ENCODE results near the gene XYLT1.

Gene XYLT1

DNA sequence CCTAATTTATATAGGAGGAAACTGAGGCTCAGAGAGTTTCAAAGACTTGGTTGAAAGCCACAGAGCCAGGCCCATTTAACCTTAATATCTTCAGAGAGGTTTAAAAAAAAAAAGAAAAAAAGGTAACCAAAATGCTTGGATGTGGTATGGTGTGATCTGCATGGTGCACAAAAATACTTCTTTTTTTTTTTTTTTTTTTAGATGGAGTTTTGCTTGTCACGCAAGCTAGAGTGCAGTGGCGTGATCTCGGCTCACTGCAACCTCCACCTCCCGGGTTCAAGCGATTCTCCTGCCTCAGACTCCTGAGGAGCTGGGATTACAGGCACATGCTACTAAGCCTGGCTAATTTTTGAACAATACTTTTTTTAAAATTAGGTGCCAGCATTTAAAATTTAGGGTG is 101.8 kb downstream of the XYLT1 start:
- no peak for DNase-seq (ENCODE audit: low read depth, low spot score)
- no peak overlapping the region for H3K4me3 ChIP-seq (ENCODE audit: low read depth, low read length)
- in situ Hi-C loops (cut with HindIII; ENCODE audit: low sequenced_read_pairs): no loop called here
- TF ChIP-seq, protein P1, sequence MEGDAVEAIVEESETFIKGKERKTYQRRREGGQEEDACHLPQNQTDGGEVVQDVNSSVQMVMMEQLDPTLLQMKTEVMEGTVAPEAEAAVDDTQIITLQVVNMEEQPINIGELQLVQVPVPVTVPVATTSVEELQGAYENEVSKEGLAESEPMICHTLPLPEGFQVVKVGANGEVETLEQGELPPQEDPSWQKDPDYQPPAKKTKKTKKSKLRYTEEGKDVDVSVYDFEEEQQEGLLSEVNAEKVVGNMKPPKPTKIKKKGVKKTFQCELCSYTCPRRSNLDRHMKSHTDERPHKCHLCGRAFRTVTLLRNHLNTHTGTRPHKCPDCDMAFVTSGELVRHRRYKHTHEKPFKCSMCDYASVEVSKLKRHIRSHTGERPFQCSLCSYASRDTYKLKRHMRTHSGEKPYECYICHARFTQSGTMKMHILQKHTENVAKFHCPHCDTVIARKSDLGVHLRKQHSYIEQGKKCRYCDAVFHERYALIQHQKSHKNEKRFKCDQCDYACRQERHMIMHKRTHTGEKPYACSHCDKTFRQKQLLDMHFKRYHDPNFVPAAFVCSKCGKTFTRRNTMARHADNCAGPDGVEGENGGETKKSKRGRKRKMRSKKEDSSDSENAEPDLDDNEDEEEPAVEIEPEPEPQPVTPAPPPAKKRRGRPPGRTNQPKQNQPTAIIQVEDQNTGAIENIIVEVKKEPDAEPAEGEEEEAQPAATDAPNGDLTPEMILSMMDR (IDR thresholded peaks at IDR 0.05; ENCODE audit: low read depth, low read length): no peak

DNA sequence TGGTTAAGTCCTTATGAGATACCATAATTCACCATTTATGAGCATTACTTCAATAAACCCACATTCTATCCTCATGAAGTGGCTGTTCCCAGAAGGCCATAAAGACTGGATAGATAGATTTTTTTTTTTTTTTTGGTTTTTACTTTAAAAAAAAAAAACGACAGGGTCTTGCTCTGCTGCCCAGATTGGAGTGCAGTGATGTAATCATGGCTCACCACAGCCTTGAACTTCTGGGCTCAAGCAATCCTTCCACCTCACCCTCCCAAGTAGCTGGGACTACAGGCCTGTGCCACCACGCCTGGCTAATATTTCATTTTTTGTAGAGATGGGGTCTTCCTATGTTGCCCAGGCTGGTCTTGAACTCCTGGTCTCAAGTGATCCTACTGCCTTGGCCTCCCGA is 102.3 kb downstream of the XYLT1 start:
- H3K4me3 ChIP-seq (ENCODE audit: low read depth, low read length): no peak overlapping the region
- no peak for DNase-seq (ENCODE audit: low read depth, low spot score)
- in situ Hi-C loops (cut with HindIII; ENCODE audit: low sequenced_read_pairs): no loop called here
- TF ChIP-seq, protein P1 (IDR thresholded peaks at IDR 0.05; ENCODE audit: low read depth, low read length): no peak

DNA sequence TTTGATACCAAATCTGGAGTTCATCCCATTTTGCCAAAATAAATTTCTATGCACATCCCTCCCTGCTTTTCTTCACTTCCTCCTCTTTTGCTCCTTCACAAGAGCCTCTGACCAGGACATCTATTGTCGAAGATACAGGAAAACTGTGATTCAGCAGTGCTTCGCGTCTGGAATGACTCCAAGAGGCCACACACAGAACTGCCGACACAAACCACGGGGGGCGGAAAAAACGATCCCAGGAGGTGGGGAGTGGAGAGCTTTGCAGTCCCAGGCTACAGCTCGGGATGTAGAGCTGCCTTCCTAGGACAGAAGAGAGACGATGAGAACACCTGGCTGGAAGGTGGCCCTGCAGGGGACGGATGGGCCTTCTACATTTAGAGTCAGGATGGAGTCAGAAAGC is 102.8 kb downstream of the XYLT1 start:
- H3K4me3 ChIP-seq (ENCODE audit: low read depth, low read length): no peak overlapping the region
- TF ChIP-seq, protein P1 (IDR thresholded peaks at IDR 0.05; ENCODE audit: low read depth, low read length): peak; percentile 22
- in situ Hi-C loops (cut with HindIII; ENCODE audit: low sequenced_read_pairs): no loop called here
- DNase-seq (ENCODE audit: low read depth, low spot score): peak; percentile 85

DNA sequence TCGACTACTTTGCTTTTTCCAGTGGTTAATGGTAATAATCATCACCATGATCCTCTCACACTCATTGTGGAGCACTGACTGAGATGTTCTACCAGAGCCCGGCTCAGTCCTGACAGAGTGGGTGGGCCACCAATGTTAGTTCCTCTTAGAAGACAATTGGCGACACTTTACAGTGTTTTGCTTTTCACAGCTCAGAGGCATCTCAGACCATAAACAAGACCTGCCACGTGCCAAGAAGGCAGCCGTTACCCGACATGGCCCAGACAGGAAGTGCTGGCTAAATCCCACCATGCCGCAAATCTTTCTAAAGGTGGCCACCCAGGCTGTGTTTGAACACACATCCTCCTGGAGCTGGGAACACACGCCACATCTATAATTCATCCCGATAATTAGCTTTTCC is 103.7 kb downstream of the XYLT1 start:
- TF ChIP-seq, protein P1 (IDR thresholded peaks at IDR 0.05; ENCODE audit: low read depth, low read length): no peak
- H3K4me3 ChIP-seq (ENCODE audit: low read depth, low read length): no peak overlapping the region
- no peak for DNase-seq (ENCODE audit: low read depth, low spot score)
- in situ Hi-C loops (cut with HindIII; ENCODE audit: low sequenced_read_pairs): no loop called here

DNA sequence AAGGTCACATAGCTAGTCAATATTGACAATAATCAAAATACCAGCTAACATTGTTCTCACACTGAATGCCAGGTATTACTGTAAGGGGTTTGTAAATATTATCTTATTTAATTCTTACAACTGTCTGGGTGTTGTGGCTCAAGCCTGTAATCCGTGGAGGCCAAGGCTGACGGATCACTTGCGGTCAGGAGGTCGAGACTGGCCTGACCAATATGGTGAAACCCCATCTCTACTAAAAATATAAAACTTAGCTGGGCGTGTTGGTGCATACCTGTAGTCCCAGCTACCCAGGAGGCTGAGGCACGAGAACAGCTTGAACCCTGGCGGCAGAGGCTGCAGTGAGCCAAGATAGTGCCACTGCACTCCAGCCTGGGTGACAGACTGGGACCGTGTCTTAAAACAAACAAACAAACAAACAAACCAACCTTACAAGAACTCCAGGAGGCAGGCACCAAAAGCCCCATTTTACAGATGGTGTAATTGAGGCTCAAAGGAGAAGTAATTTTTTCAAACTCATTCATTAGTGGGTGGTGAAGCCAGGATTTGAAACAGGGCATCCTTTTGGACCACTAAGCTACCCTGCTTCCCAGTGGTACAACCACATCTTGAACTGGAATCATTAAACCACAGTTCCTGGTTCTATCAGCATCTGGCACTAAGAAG is 104.3 kb downstream of the XYLT1 start:
- H3K4me3 ChIP-seq (ENCODE audit: low read depth, low read length): no peak overlapping the region
- TF ChIP-seq, protein P1 (IDR thresholded peaks at IDR 0.05; ENCODE audit: low read depth, low read length): no peak
- no peak for DNase-seq (ENCODE audit: low read depth, low spot score)
- in situ Hi-C loops (cut with HindIII; ENCODE audit: low sequenced_read_pairs): no loop called here

DNA sequence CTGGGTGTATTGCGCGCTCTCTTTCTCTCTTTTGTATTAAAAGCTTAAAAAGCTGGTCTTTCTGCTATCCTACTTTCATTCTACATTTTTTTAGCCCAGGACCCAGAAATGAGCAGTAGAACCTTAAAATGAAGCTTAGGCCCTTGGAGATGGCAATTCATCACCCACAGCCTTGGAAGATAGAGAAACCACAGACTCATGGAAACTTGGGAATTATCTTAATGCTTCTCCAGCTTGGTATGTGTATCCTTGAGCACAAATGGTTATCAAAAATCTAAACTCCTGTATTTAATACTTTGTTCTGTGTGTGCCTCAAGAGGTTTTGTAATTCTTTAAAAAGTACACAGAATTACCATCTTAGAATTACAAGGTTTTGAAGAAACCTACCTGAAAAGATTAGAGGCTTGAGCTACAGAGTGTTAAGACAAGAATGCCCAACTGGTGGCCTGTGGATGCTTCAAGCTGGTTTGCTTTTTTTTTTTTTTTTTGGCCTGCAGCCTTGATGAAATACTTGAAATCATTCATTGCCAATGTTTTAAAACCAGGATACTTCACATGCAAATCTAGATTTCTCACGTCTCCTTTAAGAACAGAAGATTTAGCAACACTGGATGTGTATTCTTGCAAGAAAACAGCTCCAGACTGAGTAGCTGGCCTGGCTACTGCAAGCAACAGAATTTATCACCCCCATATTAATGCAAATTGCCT is 105.0 kb downstream of the XYLT1 start:
- DNase-seq (ENCODE audit: low read depth, low spot score): no peak
- TF ChIP-seq, protein P1 (IDR thresholded peaks at IDR 0.05; ENCODE audit: low read depth, low read length): no peak
- H3K4me3 ChIP-seq (ENCODE audit: low read depth, low read length): no peak overlapping the region
- in situ Hi-C loops (cut with HindIII; ENCODE audit: low sequenced_read_pairs): no loop called here
